Neural progenitor cell (in vitro differentiated cells): Measurements from ENCODE around the gene HSDL2.

ENCODE experiments used
- CTCF ChIP-seq: fragments of 200-600 bp; sonication (generic); IDR thresholded peaks from 2 replicates; pipeline ENCODE4 v1.5.1; 2017; ENCODE audit warnings: antibody characterized with exemption, mild to moderate bottlenecking
- EZH2 ChIP-seq: fragments of 200-600 bp; sonication (generic); IDR thresholded peaks from 2 replicates; pipeline ENCODE4 v1.6.1; 2017; ENCODE audit warnings: antibody characterized with exemption, mild to moderate bottlenecking, moderate library complexity

- no peak for TF ChIP-seq CTCF
- no peak for TF ChIP-seq EZH2
Measured at GRCh38 chr9:112507001-112507680, 127.2 kb downstream of the HSDL2 start.
